Left ventricle myocardium inferior (tissue), 1 donor: Measurements from ENCODE around the gene CYP3A4. TPM values are rescaled to one million over a fixed set of nuclear protein-coding genes. Genes with fewer than 3 reads are reported as not detected.
"Not testable (repeated sequence)": the region's sequence is repeated elsewhere in the genome, so short reads cannot be mapped to it uniquely, and the experiment has no call there.

Source experiments
- DNase-seq: peaks from one replicate; pipeline ENCODE4 v3.0.0-alpha.2; 2020
- H3K27ac ChIP-seq: fragments of 200-600 bp; replicated peaks from 2 replicates; pipeline ENCODE4 v1.8.0; 2021
- H3K27me3 ChIP-seq: fragments of 200-600 bp; 2 replicates; pipeline ENCODE4 v1.8.0; 2021; ENCODE audit warnings: low read depth
- H3K36me3 ChIP-seq: fragments of 200-600 bp; 2 replicates; pipeline ENCODE4 v1.8.0; 2021
- H3K4me1 ChIP-seq: fragments of 200-600 bp; 2 replicates; pipeline ENCODE4 v1.8.0; 2021
- H3K4me3 ChIP-seq: fragments of 200-600 bp; 2 replicates; pipeline ENCODE4 v1.8.0; 2021; ENCODE audit warnings: mild to moderate bottlenecking, moderate library complexity
- H3K9me3 ChIP-seq: fragments of 200-600 bp; replicated peaks from 2 replicates; pipeline ENCODE4 v1.8.0; 2021
- intact Hi-C: fragments of 100-400 bp; cut with micrococcal nuclease; formaldehyde crosslinking; loops from one replicate; pipeline ENCODE4 v1.11.0; 2022
- total RNA-seq: library from RNA; stranded (reverse); fragmentation: NEBNext Ultra II Directional; extraction: Animal tissue kit (Norgen Biotek cat#: 25700); gene quantifications from one replicate; pipeline ENCODE4 v1.2.1, GENCODE V29; 2021
- TF ChIP-seq, protein P1 (sequence below): fragments of 200-600 bp; IDR thresholded peaks from 2 replicates; pipeline ENCODE4 v1.8.0; 2021; ENCODE audit warnings: antibody characterized with exemption, mild to moderate bottlenecking, borderline replicate concordance
- donor health status: DM: no; HTN: yes; CAD: no; lungs with severe emphysema.

The CYP3A4 gene
- total RNA-seq, 1 donor from 2014 or later, result not detected

DNA sequence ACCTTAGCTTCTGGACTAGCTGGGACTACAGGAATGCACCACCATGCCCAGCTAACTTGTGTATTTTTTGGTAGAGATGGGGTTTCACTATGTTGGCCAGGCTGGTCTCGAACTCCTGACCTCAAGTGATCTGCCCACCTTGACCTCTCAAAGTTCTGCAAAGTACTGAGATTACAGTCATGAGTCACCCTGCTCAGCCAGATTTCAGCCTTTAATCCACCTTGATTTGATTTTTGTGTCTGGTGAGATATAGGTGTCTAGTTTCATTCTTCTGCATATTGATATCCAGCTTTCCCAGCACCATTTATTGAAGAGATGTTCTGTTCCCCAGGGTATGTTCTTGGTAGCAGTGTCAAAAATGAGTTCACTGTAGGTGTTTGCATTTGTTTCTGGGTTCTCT lies 28.9 kb downstream of the CYP3A4 start:
- Histone ChIP-seq H3K36me3 (no peaks in the 10 kb centered on the region), H3K27me3 (no peaks in the 10 kb centered on the region), H3K4me3 (no peak overlapping the region), H3K27ac (no peak overlapping the region), H3K9me3 (peaks cover 8% of the 10 kb centered on the region), H3K4me1 (no peaks in the 10 kb centered on the region)
- no peak for DNase-seq
- intact Hi-C loops, result no loop called here
- TF ChIP-seq, protein P1, sequence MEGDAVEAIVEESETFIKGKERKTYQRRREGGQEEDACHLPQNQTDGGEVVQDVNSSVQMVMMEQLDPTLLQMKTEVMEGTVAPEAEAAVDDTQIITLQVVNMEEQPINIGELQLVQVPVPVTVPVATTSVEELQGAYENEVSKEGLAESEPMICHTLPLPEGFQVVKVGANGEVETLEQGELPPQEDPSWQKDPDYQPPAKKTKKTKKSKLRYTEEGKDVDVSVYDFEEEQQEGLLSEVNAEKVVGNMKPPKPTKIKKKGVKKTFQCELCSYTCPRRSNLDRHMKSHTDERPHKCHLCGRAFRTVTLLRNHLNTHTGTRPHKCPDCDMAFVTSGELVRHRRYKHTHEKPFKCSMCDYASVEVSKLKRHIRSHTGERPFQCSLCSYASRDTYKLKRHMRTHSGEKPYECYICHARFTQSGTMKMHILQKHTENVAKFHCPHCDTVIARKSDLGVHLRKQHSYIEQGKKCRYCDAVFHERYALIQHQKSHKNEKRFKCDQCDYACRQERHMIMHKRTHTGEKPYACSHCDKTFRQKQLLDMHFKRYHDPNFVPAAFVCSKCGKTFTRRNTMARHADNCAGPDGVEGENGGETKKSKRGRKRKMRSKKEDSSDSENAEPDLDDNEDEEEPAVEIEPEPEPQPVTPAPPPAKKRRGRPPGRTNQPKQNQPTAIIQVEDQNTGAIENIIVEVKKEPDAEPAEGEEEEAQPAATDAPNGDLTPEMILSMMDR, result no peak

DNA sequence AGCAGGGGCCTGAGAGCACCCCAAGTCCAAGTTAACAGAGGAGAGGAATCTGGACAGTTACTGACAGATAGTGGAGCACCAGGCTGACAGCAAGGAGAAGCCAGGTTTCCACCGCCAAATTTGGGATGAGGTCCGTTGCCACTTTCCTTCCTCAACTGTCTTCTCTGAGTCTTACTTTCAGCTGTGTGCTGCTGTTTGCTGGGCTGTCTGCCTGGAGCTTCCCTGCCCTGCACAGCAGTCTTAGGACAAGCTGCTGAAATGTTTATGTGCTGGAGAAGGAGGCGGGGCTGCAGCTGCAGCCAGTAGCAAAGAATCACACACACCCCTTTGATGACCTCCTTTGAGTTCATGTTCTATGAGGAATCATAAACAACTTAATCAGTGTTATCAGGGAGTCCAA lies 31.6 kb downstream of the CYP3A4 start:
- intact Hi-C loops, result no loop called here
- H3K27ac ChIP-seq, result no peak overlapping the region
- DNase-seq, result no peak
- TF ChIP-seq, protein P1, result no peak
- H3K36me3 ChIP-seq, result no peaks in the 10 kb centered on the region
- H3K9me3 ChIP-seq, result peaks cover 8% of the 10 kb centered on the region
- H3K27me3 ChIP-seq, result no peaks in the 10 kb centered on the region
- H3K4me1 ChIP-seq, result no peaks in the 10 kb centered on the region
- H3K4me3 ChIP-seq, result no peak overlapping the region

DNA sequence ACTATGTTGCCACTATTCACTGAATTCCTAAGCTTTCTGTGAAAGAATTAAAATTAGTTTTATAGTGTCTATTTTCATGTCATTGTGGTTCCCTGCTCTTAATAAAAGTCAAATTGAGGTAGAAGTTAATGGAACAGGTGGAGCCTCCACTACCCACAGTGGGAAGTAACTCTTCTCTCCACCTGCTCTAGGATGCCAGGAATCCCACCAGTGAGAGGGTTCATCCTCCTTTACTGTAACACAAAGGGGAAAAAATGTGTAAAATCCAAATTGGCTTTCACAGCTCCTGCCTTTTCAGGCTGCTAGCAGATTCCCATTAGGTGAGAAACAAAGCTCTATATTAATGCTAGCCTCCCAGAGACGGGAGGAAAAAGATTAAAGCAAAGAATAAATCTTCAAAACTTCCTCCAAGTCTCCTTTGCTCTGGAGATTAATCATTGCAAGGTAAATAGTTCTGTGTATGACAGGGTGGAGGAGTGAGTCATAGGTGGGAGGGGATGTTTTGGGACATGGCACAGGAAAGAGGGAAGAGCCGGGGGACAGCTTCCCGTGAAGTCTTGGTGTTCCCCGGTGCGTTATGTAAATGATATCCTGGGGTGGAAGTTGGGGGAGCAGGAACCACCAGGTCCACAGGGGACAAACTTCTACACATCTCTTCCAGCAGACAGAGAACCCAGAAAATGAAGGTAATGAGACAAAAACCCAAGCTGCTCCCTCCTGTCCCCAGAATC lies 32.5 kb downstream of the CYP3A4 start:
- intact Hi-C loops, H3K36me3 ChIP-seq, H3K9me3 ChIP-seq, DNase-seq, H3K4me3 ChIP-seq, H3K4me1 ChIP-seq, H3K27ac ChIP-seq, H3K27me3 ChIP-seq: not testable (repeated sequence)

DNA sequence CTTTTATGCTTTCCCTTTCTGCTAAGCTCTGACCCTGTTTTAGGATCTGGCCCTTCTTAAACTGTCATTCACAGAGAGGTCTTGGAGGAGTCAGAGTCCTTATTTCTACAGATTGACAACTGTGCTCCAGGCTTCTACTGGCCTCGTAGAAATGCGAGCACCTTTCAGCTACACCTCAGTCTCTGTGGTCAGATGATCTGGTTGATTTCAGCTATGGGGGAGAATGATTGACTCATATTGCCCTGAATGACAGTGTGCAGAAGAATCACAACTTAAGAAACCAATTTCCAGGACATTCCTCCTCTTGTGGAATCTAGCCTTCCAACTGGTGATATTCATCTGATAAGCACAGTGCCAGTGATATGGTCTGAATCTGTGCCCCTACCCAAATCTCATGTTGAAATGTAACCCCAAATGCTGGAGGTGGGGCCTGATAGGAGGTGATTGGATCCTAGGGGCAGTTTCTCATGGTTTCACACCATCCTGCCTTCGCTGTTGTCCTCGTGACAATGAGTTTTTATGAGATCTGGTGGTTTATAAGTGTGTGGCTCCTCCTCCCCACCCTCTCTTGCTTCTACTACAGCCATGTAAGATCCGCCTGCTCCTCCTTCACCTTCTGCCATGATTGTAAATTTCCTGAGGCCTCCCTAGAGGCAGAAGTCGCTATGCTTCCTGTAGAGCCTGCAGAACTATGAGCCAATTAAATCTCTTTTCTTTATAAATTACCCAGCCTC lies 35.0 kb downstream of the CYP3A4 start:
- no peaks in the 10 kb centered on the region for H3K4me1 ChIP-seq
- no peaks in the 10 kb centered on the region for H3K27me3 ChIP-seq
- intact Hi-C loops, result no loop called here
- TF ChIP-seq, protein P1, result no peak
- H3K36me3 ChIP-seq, result no peaks in the 10 kb centered on the region
- H3K9me3 ChIP-seq, result peaks cover 12% of the 10 kb centered on the region
- H3K4me3 ChIP-seq, result no peak overlapping the region
- H3K27ac ChIP-seq, result no peak overlapping the region
- no peak for DNase-seq

DNA sequence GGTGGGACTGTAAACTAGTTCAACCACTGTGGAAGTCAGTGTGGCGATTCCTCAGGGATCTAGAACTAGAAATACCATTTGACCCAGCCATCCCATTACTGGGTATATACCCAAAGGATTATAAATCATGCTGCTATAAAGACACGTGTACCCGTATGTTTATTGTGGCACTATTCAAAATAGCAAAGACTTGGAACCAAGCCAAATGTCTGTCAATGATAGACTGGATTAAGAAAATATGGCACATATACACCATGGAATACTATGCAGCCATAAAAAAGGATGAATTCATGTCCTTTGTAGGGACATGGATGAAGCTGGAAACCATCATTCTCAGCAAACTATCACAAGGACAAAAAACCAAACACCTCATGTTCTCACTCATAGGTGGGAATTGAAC lies 37.1 kb downstream of the CYP3A4 start:
- H3K27ac ChIP-seq, H3K4me1 ChIP-seq, intact Hi-C loops, H3K9me3 ChIP-seq, H3K4me3 ChIP-seq, DNase-seq, H3K27me3 ChIP-seq, H3K36me3 ChIP-seq: not testable (repeated sequence)

DNA sequence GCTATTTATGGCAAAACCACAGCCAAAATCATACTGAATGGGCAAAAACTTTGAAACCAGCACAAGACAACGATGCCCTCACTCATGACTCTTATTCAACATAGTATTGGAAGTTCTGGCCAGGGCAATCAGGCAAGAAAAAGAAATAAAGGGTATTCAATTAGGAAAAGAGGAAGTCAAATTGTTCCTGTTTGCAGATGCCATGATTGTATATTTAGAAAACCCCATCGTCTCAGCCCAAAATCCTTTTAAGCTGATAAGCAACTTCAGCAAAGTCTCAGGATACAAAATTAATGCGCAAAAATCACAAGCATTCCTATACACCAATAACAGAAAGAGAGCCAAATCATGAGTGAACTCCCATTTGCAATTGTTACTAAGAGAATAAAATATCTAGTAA lies 38.6 kb downstream of the CYP3A4 start:
- intact Hi-C loops, H3K9me3 ChIP-seq, DNase-seq, H3K27me3 ChIP-seq, H3K36me3 ChIP-seq, H3K4me3 ChIP-seq, H3K27ac ChIP-seq, H3K4me1 ChIP-seq: not testable (repeated sequence)

DNA sequence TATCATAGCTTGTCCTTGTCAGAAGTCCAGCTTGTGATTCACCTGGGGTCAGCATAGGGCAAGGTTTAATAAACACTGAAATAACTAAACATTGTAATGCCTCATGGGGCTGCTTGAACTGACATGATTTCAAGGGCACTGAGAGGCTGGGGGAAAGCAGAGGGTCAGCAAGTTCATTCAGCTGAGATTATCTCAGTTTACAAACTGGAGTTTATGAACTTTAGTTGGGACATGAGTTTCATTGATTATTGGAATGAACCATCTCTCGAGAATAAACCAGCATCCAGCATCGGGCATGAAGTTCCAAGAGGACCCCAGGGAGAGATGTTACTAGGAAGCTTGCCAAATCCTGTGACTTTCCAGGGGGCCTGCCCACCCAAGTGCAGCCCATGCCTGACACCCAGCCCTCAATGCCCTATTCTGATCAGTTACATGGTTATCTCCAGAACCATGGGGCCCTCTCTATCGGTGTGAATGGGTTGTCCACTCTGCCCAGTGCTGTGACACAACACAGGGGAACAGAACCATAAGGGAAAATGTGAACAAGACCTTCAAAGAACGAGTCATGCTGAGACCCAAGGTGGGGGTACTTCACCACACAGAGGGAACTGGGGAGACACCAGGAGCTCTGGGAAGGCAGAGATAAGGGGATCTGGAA lies 41.1 kb downstream of the CYP3A4 start:
- no peak overlapping the region for H3K27ac ChIP-seq
- no peak overlapping the region for H3K4me3 ChIP-seq
- peaks cover 7% of the 10 kb centered on the region for H3K9me3 ChIP-seq
- DNase-seq, result no peak
- no peaks in the 10 kb centered on the region for H3K27me3 ChIP-seq
- intact Hi-C loops, result no loop called here
- H3K36me3 ChIP-seq, result peaks cover 4% of the 10 kb centered on the region
- TF ChIP-seq, protein P1, result no peak
- no peaks in the 10 kb centered on the region for H3K4me1 ChIP-seq
